T-helper 1 cell treated with Interleukin-12 subunit alpha and Interleukin-12 subunit beta and Interleukin-4 antibody, amounts not matched to agents 30 ng/mL and 1 ng/mL, for 36 hours (primary cell): ENCODE measurements around the gene ZNF771. TPM values are rescaled to one million over a fixed set of nuclear protein-coding genes. Genes with fewer than 3 reads are reported as not detected.

Experiments used
- intact Hi-C: fragments of 100-400 bp; cut with micrococcal nuclease; formaldehyde crosslinking; loops from one replicate; pipeline ENCODE4 v1.15.1; 2024
- total RNA-seq: library from RNA; stranded (reverse); gene quantifications from 2 replicates; pipeline ENCODE4 v1.2.3, GENCODE V29; 2022

ZNF771 gene
- 4.9 and 5.9 TPM in 2 replicates for total RNA-seq

DNA sequence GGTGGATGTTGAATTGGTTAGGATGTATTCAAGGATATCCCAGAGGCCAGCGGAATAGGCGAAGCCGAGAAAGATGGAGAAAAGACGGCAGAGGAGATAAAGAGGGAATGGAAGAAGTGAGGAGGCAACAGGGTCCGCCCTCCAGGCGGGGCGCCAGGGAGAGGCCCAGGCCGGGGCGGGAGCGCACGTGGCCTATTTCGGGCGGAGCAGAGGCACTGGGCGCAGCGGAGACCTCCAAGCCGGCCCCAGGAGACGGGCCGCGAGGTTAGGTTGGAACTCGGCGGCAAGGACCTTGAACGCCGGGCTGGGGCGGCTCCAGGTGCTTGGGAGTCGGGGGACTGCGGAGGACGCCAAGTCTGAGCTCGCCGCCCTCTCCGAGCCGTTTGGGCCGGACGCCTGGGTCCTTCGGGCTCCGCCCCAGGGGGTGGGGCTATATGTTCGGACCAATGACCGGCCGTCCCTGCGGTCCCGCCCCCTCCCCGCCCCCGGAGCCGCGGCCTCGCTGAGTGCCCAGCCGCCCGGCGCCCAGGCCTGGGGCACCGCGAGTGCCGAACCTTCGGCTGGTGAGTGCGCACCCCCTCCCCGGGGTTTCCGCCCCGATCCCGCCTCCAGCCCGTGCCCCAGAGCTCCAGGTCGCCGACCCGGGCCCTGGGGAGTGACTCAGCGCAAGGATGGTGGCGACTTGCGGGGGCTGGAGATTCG lies at the start of gene ZNF771:
TSS of gene ZNF771 (plus strand) at position 505 of the 702 bp plus-strand sequence. CDS start 448 bp downstream, outside the sequence.
- intact Hi-C loops = loop anchor here (1.0 to 5.0 kb wide), 8 partner anchors 12 to 342 kb away; partner anchors contain the start of genes ALDOA, DCTPP1, MAPK3 and SEPTIN1

DNA sequence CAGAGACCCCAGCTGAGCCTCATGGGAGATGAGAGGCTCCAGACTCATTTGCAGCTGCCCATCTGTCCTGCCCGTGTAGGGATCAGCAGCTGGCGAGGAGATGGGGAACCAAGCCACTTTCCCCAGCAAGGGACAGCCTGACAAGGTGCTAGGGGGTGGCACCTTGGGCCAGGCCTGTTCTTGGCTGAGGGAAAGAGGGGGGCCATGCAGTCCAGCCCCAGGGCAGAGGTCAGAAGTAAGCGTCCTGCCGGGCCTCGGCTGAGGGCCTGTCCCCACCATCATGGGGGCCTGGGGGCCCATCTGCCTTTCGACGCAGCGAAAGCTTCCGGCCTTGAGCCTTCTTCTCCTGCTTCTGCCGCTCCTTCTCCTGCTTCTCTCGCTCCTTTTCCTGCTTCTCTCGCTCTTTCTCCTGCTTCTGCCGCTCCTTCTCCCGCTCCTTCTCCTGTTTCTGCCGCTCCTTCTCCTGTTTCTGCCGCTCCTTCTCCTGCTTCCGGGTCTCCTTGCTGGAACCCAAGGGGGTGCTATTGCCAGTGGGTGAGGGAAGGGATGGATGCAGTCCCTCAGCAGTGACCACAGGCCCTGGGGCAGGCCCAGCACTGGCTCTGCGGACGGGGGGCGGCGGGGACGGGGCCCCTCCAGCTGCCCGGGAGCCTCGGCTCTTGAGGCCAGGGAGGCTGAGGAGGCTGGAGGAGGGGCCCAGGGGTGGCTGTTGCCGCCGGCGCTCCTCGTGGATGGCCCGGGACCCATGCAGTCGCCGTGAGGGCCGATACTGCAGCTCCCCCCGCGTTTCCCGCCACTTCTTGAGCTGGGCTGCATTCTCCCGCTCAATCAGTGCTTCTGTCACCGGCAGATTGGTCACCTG lies 49.5 kb upstream of the ZNF771 start:
- intact Hi-C loops = loop anchor here (5.0 kb wide), 1 partner anchor 291 kb away; the partner anchor contains the start of gene ALDOA

DNA sequence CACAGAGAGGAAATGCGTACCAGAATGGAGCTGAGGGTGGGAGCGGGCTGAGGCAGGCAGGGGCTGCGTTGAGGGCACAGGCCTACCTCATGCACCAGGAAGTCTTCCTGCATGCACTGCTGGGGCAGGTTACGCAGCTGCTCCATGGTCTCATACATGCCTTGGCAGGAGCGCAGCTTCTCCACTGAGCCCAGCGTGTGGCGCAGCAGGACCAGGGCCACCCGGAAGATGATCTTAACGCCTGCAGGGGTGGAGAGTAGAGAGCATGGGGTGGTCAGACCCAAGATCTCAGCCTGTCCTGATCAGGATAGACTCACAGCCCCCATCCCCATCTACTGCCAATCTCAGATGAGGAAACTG lies 48.8 kb upstream of the ZNF771 start:
- intact Hi-C loops = loop anchor here (5.0 kb wide), 1 partner anchor 291 kb away; the partner anchor contains the start of gene ALDOA

DNA sequence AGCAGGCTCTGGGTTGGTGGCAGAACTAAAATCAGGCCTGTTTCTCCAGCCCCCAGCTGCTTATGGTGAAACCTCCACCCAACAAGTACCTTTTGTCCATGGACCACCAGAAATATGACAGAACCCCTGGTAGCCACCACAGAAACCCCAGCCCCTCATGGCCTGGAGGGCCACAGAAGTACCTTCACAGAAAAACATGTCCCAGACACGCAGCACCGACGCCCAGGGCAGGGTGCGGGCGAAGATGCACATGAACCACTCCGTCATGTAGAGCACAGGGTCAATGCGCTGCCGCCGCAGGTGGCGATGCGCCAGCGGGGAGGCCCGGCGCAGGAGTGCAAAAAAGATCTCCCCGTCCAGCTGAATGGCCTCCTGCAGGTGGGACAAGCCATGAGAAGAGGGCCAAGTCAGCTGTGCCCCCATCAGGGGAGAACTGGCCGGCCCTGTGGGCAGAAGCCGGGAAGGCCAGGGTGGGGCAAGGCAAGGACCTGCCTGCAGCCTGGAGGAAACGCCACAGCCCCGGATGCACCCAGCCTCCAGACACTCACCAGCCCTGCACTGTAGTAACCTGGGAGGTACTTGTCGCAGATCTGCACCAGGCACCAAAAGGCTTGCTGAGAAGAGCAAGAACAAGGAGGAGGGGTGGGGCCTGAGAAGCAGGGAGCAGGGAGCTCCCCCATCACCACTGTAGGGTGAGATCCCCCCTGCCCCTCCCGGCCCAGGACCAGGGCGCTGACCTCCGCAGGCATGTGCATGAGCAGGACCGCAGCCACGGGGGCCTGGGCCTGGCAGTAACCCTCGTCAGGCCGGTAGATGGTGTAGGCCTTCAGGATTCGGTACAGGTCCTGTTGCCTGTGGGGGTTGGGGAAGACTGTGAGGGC lies 48.2 kb upstream of the ZNF771 start:
- intact Hi-C loops = loop anchor here (5.0 kb wide), 1 partner anchor 292 kb away; the partner anchor contains the start of gene ALDOA

DNA sequence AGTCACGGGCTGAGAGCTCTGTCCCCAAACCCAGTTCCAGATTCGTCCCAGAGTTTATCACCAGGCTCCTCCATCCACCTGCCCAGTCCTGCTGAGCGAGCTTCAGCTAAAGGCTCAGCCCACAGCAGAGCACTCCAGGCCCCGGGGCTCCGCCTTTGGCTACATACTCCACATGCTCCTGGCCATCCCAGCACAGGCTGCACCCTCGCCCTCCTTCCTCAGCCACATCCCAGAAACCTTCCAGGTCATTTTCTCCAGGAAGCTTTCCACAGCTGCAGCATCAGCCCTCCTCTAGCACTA lies 47.6 kb upstream of the ZNF771 start:
- intact Hi-C loops = loop anchor here (5.0 kb wide), 1 partner anchor 293 kb away; the partner anchor contains the start of gene ALDOA

DNA sequence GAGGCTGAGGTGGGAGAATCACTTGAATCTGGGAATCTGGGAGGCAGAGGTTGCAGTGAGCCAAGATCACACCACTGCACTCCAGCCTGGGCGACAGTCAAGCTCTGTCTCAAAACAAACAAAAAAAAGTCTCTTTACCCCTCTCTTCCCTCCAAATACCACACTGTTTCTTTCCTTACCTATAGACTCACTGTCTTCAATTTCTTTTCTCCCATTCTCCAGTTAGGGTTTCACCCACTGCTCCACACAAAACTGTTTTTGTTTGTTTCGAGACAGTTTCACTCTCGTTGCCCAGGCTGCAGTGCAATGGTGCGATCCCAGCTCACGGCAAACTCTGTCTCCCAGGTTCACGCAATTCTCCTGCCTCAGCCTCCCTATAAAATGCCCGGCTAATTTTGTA lies 46.2 kb upstream of the ZNF771 start:
- intact Hi-C loops = no loop called here

DNA sequence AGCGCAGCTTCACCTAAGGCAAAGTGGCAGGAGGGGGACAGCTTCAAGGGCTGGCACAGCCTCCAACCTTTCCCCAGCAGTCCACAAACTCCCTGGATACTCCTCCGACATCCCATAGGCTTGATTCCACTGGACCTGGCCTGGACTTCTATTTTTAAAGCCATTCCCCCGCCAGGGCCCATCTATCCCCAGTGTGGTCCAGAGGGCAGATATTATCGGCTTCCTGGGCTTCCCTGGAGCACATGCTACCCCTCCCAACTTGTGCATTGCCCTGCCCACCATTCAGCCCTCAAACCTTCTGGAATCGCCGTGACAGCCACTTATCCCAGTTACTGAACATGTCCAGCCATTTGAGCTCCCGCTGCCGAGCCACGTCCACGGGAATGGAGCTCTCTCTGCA lies 42.2 kb upstream of the ZNF771 start:
- intact Hi-C loops = no loop called here

DNA sequence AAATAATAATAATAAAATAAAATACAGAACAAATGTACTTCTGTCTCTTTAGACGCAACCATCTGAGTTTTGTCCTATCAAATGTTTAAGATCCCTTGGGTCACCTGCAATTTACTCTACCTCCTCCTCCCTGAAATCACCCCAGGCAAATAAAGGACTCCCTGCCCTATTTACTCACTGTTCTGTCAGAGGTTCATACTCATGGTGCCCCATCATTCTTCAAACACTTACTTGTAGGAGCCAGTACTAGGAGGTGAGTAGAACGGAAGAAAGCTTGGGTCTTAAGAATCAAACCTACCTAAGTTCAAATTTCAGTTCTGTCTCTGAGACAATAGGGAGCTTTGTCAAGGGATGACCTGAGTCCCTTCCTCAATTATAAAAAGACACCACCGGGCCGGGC lies 40.9 kb upstream of the ZNF771 start:
- intact Hi-C loops = no loop called here

DNA sequence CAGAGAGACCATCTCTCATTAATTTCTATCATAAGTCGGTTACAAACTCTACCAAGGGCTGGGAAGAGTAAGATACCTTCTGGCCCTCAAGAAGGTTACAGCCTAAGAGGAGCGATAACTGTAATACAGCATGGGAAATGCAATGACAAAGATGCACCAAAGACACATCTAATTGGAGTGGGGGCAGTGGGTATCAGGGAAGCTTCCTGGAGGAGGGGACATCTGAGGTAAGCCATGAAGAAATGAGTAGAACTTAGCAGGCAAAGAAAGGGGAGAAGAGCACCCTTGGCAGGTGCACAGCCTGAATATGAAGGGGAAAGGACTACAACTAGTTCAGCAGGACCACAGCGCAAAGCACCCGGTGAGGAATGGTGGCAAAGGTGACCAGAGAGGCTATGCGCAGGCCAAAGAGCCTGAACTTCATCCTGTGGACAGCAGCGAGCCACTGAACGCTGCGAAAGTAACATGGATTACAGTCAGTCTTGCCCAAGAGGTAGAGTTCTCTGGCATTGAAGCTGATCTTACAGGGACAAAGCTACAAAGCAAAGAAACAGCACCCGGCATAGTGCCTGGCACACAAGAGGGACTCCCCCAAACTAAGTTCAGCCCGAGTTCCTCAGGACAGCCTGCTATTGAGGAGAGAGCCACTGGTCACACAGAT lies 39.9 kb upstream of the ZNF771 start:
- intact Hi-C loops = no loop called here

DNA sequence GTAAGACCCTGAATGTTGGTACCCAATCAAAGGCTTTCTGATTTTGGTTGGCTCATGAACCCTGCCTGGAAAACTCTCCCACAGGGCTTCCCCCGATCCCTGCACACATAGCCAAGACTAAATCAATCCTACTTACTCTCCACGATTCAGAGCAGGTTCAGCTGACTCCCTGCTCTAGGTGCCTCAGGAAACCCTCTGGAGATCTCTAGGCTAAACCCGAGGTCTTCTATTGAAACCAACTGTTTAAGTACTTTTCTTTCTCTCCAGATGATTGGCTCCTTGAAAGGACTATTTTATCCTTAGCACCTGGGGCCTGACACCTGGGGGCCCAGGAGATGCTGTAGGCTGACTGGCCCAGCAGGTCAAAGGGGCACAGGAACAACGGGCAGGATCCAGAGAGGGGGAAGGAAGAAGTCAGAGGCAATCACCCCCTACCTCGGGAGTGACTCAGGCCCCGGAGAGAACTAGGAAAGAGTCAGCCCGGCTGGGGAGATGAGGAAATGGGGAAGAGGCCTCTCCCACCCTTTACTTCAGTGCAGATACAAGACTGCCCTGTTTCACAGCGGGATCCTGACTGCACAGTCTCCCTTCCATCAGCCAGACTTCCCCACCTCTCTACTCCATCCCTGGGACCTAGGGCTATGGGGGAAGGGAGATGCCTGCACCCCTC lies 39.1 kb upstream of the ZNF771 start:
- intact Hi-C loops = no loop called here

DNA sequence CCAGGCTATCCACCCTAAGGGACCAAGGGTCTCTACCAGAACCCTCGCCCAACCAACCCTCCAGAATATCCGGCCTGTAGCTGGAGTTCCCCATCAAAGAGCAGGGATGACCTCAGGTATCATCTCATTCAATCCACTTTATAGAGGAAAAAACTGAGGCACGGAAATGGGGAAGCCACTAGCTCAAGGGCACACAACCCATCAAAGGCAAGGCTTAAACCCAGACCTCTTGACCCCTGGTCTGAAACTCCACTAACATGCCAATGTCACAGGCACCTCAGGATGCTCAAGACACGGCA lies 38.7 kb upstream of the ZNF771 start:
- intact Hi-C loops = no loop called here

DNA sequence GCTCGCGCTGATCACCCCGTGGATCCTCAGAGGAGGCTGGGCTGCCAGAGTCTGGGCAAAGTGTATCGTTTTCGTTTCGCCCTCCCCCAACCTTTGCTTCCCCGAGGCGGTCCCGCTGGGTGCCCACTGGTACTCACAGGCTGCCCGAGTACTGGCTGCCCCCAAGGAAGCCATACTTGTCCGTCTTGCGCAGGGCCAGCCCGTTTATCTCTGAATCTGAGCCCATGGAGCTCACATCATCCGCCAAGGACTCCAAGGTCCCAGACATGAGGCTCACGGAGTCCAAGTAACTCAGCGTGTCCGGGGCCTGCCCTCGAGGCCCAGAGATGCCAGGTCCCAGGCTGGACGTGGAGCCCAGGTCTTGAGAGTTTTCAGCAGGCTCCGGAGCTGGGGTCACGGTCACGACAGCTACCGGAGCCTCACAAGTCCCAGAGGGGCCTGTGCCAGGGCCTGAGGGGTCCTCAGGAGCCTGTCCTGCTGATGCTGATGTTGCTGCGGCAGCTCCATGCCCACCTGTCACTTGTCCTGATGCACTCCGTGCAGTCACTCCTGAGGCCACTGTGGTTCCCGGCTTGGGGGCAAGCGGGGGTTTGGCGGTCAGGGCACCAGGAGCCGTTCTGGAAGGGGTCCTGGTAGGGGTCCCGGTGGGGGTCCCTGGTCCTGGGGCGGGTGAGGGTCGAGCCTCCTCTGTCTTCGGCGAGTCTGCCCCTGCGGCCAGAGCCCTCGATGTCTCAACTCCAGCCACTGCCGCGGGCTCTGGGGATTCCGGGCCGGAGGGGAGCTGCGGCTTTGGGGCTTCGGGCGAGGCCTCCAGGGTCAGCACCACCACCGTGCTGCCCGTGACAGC lies 38.1 kb upstream of the ZNF771 start:
- intact Hi-C loops = no loop called here

DNA sequence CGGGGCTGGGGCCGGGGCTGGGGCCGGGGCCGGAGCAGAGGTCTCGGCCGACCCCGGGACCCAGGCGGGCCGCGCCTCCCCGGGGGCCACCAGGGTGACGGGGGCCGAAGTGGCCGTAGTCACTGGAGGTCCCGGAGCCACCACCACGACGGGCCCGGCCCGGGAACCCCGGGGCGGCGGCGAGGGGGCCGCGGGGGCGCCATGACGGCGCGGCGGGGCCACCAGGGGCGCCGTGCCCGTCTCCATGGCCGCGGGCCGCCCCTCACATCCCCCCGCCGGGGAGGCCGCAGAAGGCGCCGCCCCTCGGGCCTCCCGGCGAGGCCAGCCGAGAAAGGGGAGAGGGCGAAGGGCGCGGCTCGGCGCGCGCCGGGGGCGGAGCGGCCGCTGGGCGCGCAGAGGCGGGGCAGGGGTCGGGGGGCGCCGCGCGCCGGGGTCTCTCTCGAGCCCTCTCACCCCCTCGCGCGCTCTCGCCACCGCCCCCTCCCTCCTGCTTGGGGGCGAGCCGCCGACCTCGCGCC lies 37.4 kb upstream of the ZNF771 start:
- intact Hi-C loops = loop anchor here (1.0 to 2.0 kb wide), 10 partner anchors 8 to 373 kb away; partner anchors contain the start of genes ALDOA, CD2BP2, DCTPP1 and FBRS

DNA sequence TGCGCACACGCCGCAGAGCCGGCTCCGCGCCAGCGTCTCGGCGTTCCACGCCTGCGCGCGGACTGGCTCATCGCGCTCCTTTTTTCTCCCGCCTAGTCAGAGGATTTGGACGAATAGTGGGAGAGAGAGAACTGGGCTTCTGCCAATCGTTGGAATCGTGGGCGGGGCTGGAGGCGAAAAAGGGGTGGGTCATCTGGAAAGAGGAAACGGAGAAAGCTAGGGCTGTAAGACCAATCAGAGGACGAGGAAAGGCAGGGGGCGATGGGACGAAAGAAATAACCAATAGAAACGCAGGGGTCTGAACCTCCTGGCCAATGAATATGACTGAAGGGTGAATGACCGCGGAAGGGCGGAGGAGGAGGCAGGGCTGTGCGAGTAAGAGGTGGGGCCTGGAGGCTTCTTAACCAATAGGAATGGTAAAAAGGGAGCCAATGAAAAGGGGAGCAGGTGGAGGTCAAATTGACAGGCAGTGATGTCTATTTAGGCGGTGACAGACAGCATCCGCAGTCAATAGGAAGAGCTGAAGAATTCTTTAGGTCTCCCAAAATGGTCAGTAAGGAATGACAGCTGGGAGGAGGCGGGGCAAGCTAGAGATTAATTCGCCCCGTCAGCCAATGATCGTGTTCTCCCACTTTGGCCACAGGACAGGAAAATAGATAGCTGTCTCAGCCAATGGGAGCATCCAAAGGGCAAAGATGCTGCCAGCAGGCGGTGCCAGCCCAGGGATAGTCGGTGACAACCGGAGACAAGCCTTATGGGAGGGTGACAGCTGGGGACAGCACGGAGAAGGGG lies 36.8 kb upstream of the ZNF771 start, which contains the start of gene TBC1D10B:
TSS of gene TBC1D10B (minus strand) at position 39 of the 792 bp plus-strand sequence. CDS start 311 bp downstream, outside the sequence.
- intact Hi-C loops = loop anchor here (1.0 to 2.0 kb wide), 13 partner anchors 8 to 374 kb away; partner anchors contain the start of genes ALDOA, CD2BP2, DCTPP1 and FBRS

DNA sequence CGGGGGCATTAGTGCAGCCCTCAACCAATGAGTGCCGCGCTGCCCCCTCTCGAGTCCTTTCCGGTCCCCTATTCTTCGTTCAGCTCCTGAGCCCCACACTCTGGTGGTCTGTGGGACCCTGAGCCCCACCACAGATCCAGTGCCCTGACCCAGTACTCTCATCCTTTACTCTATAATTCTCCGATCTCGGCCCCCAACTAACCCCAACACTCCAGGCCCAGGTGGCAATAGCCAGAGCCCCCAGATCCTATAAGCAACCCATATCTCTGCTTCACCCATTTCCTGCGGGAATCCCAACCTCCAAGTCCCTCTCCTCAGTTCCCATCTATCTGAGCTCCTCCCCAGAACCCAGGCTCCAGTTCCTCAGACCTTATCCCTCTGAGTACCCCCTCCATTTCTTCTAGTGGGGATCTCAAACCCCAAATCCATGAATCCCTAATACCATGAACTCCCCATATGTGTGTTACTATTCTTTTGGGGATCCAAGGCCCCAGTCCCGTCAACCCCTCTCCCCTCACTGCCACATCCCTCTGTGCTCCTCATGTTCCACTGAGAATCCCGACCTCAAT lies 36.1 kb upstream of the ZNF771 start:
- intact Hi-C loops = loop anchor here (1.0 to 2.0 kb wide), 6 partner anchors 36 to 375 kb away; partner anchors contain the start of genes ALDOA, INO80E, TBX6 and ZNF771

DNA sequence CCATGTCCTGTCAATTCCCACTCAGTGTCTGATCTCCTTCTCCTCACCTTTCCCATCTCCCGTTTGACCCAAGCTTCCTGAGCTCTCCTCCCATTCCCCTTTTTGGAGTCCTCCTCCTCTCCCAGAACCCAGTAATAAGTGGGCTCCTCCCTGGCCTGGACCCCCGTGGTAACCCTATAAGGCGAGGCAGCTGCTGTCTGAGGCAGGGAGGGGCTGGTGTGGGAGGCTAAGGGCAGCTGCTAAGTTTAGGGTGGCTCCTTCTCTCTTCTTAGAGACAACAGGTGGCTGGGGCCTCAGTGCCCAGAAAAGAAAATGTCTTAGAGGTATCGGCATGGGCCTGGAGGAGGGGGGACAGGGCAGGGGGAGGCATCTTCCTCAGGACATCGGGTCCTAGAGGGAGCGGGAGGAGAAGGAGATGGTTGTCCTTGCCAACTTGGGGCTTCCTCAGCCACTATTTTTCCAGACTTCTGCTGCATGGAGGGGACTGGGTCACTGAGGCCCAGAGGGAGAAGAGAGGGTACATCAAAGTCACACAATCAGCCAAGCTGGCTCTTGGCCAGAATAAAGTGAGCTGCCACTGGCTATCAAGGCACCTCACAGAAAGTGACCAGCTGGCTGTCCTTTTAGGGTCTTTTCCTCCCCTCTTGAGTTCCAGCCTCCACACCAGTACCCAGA lies 35.2 kb upstream of the ZNF771 start:
- intact Hi-C loops = no loop called here

DNA sequence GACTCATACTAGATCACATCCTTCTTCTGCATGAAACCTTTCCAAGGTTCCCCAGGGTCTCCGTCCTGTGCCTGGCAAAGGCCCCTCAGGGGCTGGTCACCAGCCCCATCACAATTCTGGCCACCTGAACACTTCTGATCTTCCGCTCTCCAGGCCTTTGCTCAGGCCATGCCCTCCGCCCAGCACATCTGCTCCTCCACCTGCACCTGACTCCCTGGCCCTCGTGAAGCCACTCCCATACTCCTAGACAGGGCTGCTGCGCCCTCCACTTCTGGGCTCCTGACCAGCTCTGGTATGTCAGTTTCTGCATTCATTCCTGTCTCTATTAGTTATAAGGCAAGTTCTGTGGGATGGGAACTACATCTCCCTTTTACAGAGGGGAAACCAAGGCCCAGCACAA lies 34.7 kb upstream of the ZNF771 start:
- intact Hi-C loops = no loop called here
